ENCODE results near the gene C1orf146. TPM values are rescaled to one million over a fixed set of nuclear protein-coding genes. Genes with fewer than 3 reads are reported as not detected.
"Not testable (repeated sequence)": the region's sequence is repeated elsewhere in the genome, so short reads cannot be mapped to it uniquely, and the experiment has no call there.

The C1orf146 gene
- total RNA-seq, 1 donor from 2014 or later, result not detected

GRCh38 chr1:92218559-92218958, 844 bp downstream of the C1orf146 start:
- DNase-seq (ENCODE audit: low read depth), result no peak
- H3K4me3 ChIP-seq (ENCODE audit: low read depth, low read length), result no peak overlapping the region
- TF ChIP-seq CTCF (conservative IDR thresholded peaks at IDR 0.05; ENCODE audit: low read depth, low read length), result no peak

GRCh38 chr1:92219028-92219427, 1.3 kb downstream of the C1orf146 start:
- no peak for DNase-seq (ENCODE audit: low read depth)
- H3K4me3 ChIP-seq (ENCODE audit: low read depth, low read length), result no peak overlapping the region
- no peak for TF ChIP-seq CTCF (conservative IDR thresholded peaks at IDR 0.05; ENCODE audit: low read depth, low read length)

- no peak for DNase-seq (ENCODE audit: low read depth)
- no peak overlapping the region for H3K4me3 ChIP-seq (ENCODE audit: low read depth, low read length)
- TF ChIP-seq CTCF (conservative IDR thresholded peaks at IDR 0.05; ENCODE audit: low read depth, low read length), result no peak
Observed at GRCh38 chr1:92228401-92228800, 10.7 kb downstream of the C1orf146 start.

- no peak overlapping the region for H3K4me3 ChIP-seq (ENCODE audit: low read depth, low read length)
- DNase-seq (ENCODE audit: low read depth), result no peak
- no peak for TF ChIP-seq CTCF (conservative IDR thresholded peaks at IDR 0.05; ENCODE audit: low read depth, low read length)
Observed at GRCh38 chr1:92230736-92231135, 13.0 kb downstream of the C1orf146 start.

- TF ChIP-seq CTCF (conservative IDR thresholded peaks at IDR 0.05; ENCODE audit: low read depth, low read length), result no peak
- H3K4me3 ChIP-seq (ENCODE audit: low read depth, low read length), result no peak overlapping the region
- no peak for DNase-seq (ENCODE audit: low read depth)
Observed at GRCh38 chr1:92240034-92240433, 22.3 kb downstream of the C1orf146 start.

- TF ChIP-seq CTCF (conservative IDR thresholded peaks at IDR 0.05; ENCODE audit: low read depth, low read length), result no peak
- no peak overlapping the region for H3K4me3 ChIP-seq (ENCODE audit: low read depth, low read length)
- DNase-seq (ENCODE audit: low read depth), result no peak
Observed at GRCh38 chr1:92244376-92244775, 26.7 kb downstream of the C1orf146 start.

- H3K4me3 ChIP-seq (ENCODE audit: low read depth, low read length); DNase-seq (ENCODE audit: low read depth): not testable (repeated sequence)
Observed at GRCh38 chr1:92254714-92255113, 37.0 kb downstream of the C1orf146 start.

- no peak for DNase-seq (ENCODE audit: low read depth)
- no peak overlapping the region for H3K4me3 ChIP-seq (ENCODE audit: low read depth, low read length)
- no peak for TF ChIP-seq CTCF (conservative IDR thresholded peaks at IDR 0.05; ENCODE audit: low read depth, low read length)
Observed at GRCh38 chr1:92259350-92259749, 41.6 kb downstream of the C1orf146 start.

All from epithelial cell of proximal tubule (primary cell).